Activated naive CD4-positive, alpha-beta T cell treated with Interleukin-2 at 50 U/mL for 16 hours (primary cell): ENCODE data around the gene INTS2.

Experiments
- DNase-seq: peaks from one replicate; pipeline ENCODE4 v3.0.0-alpha.2; 2020

Gene INTS2

DNA sequence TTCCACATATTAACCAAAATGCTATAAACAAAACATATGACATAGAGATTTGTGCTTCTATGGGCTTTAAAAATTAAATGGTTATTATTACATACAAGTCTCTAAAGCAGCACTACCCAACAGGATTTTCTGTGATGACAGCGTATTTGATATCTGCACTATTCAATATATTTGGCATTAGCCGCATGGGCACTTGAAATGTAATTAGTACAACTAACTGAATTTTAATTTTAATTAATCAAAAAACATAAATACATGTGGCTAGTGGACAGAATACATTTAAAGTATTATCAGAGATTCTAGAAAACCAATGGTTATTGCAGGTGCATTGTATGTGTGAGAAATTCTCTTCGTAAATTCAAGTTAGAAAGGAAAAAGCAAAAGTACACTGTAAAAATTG is 110.3 kb downstream of the INTS2 start:
- no peak for DNase-seq

DNA sequence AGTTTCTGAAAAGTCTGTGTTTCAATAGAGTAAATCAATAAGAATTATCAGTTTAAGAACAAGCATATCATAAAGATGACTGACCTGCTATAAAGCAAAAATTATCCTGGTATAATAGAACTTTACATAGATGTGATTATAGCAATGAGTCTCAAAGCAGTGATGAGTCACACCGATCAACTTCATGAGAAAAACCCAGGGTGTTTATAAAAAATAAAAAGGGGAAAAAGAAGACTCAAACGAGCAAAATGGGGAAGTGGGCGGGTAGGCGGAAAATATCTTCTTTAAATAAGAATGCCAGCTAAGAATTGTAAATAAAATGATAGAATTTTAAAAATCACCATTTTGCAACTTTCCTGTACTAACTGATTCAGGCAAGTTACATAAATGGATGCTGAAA is 111.2 kb downstream of the INTS2 start:
- DNase-seq, result no peak

DNA sequence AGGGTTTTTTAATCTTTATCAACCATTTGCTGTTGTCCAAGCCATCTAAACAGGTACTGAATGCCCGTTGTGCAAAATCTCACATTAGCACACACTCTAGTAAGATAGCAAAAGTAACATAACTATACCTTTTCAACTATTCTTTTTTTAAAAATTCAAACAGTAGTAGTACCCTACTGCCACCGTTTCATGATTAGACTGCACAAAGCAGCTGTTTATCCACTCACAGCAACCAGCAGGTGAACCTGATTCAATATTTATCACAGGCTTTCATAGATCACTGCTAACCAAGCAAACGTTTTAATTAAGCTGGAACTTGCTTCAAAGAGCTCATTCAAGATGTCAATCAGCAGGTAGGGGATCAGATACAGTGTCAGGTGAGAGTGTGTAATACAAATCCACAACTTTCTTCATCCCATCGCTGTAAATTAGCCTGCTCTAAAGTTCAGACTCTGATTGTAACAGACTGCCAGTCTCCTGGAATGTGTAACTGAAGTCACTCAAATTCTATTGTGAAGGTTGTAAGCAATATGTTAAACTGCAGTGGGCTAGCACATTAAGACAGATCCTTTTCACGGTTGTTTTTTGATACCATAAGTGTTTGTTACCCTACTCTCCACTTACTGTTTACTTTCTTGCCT is 111.8 kb downstream of the INTS2 start:
- DNase-seq, result no peak
